Measurements from ENCODE around the gene PPARA.
"Not testable (repeated sequence)": the region's sequence is repeated elsewhere in the genome, so short reads cannot be mapped to it uniquely, and the experiment has no call there.

The PPARA gene

DNA sequence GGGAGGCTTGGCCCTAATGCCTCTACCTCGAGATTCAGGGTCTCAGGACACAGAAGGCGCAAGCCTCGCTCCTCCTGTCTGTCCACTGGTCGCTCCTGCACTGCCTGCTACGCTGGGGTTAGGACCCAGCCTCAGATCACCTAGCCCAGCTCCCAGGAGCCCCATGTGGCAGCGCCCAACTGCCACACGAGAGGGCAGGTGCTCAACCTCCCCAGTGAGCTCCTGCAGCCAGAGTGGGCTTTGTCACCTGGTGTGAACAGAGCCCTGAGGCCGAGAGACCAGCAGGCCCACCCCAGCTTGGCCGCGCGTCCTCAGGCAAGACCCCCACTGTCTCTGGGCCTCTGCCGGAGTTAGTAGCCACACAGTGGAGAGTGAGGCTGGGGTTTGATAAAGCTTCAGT lies 21.7 kb upstream of the PPARA start:
- no peak for DNase-seq

DNA sequence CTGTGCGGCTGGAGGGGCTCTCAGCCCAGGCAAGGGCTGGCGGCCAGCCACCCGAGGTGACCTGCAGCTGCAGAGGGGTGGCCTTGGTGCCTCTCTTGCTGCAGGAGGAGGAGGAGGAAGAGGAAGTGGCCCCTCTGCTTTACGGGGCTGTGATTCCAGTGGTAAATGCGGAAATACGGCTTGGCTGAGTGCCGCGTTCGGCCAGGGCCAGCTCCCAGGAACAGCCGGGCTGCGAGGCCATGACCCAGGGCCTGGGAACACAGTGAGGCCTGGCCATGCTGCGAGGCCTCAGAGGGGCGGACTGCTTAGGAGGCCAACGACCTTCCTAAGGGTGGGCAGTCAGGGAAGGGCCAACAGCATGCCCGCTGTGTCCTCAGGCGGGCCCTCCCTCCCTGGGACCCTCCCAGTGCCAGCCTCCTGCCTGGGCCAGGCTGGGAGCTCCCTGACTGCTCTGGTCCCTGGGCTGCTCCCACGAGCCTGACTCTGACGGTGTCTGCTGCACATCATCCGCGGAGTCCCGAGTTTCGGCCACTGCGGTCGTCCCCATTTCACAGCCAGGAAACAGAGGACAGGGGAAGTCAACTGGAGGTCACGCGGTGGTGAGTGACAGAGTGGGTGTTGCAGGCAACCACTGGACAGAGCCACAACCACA lies 20.8 kb upstream of the PPARA start:
- no peak for DNase-seq

DNA sequence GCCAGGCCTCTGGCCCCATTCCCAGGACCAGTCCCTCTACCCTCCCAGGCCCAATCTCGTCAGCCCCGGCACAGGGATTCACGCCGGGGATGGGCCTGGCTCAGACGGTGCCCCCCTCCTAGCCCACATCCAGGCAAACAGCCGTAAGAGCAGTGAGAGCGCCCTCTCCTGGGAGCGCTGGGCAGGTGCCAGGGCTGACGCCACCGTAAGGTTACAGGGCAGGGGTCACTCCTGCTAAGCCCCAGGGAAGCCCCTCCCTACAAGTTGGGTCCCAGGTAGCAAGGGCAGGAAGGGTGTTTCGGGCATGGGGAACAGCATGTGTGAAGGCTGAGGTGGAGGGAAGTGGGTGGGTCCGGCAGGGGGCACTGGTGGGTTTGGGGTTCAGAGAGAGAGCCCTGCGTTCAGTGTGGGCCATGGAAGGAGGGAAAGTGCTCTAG lies 19.2 kb upstream of the PPARA start:
- no peak for DNase-seq

DNA sequence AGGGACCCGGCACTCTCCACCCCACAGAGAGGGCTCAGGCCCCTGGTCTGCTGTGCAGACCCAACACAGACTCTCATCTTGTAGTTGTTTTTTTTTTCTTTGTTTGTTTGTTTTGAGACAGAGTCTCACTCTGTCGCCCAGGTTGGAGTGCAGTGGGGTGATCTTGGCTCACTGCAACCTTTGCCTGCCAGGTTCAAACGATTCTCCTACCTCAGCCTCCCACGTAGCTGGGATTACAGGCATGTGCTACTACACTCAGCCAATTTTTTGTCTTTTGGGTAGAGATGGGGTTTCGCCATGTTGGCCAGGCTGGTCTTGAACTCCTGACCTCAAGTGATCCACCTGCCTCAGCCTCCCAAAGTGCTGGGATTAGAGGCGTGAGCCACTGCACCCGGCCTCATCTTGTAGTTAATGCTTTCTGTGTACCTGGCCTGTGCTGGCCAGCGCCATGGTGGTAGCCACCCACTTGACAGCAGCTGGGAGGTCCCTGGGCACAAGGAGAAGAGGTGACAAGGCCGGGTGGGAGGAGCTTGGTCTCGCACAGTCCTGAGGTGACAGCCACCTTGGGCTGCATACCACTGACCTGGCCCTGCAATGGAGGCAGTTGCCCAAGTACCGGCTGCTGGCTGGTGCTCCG lies 18.0 kb upstream of the PPARA start:
- DNase-seq: not testable (repeated sequence)

DNA sequence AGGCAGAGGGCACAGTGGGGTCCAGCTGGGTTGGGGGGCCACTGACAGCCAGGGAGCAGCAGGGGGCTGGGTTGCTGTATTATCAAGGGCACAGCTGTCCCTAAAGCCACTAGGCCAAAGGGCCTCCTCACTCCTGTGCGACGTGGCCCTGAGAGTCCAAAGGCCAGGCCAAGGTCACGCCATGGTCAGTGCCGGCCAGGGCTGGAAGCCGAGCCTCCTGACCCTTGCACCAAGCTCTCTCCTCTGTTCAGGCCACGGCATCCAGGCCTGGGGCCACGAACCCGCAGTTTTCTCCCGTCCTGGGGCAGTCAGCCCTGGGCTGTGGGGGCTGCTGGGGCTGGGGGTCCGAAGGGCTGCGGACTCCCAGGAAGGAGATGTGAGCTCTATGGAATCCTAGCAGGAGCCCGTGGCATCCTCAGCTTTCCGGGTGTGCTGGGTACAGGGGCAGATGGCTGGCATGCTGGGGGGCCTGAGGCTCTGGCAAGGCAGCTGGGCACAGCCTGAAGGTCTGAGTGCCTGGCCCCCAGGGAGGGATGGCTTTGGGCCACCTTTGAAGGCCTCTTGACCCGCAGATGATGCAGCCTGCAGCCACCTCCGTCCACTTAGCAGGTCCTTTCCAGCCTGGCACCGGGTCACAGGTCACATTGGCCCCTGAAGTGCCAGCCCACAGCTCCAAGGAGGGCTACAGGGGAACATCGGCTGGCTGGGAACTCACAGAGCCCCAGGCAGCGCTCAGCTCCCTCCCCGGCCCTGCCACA lies 17.3 kb upstream of the PPARA start:
- DNase-seq: no peak

DNA sequence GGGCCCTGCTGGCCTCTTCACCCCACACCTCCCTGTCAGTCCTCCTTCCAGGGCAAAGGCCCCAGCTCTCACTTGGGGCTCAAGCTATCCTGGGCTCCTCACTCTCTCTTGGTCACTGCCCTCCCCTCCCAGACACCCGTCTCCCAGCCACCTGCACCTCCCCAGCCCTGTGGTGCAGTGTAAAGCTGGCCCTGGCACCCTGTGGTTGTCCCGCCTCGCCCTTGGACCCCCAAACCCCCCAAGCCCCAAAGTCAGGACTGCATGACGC lies 16.8 kb upstream of the PPARA start:
- no peak for DNase-seq

DNA sequence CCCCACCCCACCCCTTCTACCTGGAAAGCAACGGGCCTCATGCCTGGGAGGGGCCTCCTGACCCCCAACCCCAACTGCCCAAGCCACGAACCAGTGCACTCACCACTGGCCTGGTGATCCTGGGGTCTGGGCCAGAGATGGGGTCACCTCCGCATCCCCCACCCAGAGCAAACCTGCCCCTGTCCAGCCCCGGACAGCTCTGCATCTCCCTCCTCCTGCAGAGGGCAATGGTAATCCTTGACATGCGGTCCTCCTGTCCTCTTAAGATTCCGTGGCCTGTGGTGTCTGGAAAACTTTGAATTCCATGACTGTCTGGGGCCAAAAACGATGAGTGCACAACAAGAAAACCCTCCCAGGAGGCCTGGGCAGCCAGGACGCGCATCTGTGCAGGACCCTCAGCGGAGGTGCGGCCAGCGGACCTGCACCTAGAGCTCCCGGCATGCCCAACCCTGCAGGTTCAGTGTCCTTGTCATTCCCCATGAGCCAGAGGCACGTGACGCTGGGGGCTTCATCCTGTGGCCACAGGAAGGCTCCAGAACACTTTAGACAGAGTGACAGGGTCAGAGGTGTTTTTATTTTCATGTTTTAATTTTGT lies 16.1 kb upstream of the PPARA start:
- DNase-seq: no peak

DNA sequence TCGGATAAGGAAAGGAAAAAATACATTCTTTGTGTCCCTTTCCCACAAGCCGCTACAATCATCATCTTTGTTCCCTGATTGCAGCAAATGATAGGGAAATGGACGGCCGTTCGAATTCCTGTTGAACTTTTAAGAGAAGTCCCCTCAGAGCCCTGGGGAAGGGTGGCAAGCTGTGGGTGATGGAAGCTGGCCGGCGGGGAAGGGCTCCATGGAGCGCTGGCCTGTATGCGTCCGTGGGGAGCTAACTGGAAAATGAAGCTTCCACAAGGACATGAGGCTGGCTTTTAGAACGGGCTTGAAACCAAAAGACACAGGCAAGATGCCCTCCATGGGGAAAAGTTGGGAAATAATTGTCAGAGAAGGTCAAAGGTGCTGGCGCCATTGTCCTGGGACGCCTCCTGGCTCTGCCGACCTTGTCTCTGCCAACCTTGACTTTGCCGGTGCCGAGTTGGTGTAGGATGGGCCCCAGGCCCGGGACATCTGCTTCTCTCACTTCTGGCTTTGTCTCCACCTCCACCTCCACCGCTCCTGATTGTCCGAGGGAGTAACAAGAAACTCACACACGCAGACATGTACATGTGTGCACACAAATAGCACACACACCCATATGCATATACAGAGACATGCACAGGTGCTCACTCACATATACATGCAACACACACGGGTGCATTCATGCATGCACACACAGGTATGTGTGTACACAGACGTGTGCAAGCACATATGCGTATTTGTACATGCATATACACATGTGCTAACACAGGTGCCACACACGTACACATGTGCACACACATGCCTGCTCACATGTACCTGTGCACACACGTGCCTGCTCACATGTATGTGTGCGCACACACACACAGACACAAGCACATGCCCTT lies 14.5 kb upstream of the PPARA start:
- DNase-seq: no peak

DNA sequence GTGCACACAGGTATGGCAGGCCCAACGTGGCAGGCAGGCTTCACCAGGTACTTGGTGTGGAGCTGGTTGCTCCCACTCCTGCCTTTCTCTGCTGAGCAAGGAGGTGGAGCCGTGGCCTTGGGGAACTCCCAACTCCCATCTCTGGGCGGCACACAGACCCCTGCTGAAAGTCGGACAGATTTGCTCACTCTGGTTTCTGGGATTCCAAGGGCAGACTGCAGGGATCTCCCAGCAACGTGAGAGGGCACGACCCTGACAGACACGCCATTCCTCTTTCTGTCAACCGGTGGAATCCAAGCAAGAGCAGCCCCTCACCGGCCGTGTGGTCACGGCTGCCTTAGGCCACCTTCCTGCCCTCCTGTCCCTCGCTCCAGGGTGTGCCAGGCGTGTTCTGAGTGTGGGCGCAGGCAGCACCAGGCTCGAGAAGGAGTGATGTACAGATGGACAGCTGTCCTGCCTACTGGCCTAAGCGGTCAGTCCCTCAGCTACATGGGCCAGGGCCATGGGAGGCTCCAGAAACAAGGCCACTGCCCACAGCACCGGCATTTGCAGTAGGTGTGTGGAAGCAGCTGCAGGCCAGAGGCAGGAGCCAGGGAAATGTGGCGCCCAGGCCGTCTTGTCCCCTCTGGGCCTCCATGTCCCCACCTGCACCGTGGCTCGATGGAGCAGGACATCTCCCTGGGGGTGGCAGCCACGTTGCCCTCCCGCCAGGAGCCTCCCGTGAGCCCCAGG lies 13.7 kb upstream of the PPARA start:
- no peak for DNase-seq

DNA sequence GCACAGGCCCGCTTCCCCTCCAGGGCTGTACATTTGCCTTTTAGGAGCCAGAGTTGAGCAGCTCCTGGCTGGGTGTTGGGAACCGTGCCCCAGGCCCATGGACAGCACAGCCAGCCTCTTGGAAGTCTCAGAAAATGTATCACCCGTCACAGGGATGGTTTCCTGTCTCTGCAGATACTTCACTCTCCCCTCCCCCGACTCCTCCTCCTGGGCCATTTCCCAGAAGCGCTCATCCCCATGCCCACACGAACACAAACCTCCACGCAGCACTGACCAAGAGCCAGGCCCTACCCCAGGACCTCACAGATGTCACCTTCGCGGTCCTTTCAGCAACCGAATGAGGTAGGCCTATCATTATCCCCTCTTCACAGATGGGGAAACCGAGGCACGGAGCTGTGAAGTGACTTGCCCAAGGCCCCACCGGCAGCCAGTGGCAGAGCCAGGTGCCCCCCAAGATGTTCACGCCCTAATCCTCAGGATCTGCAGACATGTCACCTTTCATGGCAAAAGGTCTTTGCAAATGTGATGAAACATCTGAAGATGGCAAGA lies 13.0 kb upstream of the PPARA start:
- DNase-seq: no peak

DNA sequence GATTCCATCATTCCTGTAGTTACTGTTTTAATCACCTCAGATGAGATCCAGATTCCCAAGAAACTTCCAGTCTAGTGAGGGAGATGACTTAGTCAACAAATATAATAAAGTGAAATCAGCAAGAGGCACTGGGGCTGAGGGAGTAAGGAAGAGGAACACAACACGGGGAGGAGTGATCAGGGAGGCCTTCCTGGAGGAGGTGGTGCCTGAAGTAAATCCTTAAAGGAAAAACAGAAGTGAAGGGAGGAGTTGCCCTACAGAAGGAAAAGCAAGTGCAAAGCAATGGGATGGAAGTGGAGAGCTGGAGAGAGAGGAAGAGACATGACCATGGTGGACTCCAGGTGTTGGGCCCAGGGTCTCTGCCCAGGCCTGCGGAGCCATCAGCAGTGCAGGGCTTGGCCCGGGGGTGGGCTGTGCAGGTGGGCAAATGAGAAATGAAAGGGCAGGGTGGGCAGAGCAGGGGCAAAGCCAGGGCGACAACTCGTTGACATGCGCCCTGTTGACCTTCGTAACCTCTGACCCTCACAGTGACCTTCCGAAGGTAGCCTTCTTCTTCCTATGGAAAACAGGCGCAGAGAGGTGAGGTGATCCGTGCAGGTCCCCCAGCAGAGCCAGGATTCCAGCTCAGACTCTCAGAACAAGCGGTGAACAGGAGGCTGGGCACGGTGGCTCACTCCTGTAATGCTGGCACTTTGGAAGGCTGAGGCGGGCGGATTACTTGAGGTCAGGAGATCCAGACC lies 12.1 kb upstream of the PPARA start:
- no peak for DNase-seq

DNA sequence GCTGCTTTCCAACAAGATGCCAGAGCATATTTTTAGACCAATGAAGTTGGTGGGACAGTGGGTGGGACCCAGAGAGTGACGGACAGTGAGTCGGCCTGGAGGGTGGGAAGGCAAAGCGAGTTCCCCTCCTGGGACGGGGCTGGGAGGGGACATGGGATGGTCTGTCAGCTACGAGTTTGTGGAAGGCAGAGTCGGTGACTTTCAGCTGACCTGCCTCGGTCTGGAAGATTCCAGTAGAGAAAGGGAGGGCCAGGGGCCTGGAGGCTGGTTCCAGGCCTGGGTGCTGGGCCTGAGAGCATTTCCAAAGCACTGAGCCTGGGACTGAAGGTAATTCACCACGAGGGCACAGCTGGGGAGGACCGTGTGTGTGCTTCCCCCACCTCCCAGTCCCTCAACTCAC lies 10.9 kb upstream of the PPARA start:
- DNase-seq: not testable (repeated sequence)

DNA sequence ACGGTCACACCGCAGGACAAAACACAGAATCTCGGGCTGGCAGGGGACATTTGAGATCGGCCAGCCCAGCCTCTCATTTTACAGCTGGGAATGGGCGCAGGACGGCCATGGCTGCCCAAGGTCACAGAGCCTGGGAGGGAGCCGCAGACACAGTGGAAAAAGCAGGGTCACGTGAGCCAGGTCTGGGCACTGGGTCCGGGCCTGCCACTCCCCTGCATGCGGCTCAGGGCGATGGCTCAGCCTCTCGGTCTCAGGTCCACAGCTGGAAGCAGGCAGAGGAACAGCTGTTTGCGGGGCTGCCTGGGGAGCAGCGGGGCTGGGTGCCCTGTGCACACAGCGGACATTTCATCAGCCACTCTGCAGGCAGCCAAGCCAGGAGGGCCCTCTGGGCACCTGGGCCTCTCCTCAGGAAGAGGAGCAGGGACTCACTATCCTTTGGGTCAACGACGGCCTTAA lies 10.4 kb upstream of the PPARA start:
- DNase-seq: no peak

DNA sequence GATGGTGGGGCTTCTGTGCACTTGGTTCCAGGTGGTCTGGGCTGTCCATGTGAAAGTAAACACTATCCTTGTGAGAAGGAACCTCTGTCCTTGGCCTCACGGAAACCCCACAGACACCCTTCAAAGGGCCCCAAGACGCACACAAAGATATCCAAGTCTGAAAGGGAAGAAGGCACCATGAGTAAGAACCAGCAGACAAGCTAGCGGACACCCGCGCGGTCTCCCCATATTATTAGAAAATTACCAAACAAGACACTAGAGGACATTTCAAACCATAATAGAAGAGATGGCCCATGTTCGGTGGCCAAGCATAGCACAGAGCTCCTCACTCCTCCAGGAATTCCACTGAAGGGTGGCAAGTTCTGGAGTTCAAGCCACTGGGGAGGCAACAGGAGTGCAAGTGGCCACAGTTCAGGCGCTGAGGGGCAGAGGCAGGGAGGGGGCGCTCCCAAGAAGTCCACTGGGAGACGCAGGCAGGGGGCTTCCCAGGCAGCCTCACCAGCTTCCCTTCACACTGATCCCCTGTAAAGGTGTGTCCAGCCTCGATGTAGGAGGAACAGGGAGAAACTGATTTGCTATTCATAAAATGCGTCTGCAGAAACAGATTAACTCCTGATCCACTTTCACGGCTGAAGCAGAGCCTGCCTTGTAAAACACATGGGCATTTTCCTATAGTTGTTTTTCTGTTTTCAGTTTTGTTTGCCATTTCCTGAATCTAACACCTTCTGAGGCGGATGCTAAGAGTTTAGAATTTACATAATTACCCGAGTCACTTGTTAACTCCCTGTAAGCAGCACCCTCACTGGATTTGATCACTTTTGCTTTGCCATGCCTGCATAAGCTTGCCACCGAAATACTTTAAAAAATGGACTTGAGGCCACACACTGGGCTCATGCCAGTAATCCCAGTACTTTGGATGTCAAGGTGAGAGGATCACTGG lies 9.1 kb upstream of the PPARA start:
- DNase-seq: no peak

DNA sequence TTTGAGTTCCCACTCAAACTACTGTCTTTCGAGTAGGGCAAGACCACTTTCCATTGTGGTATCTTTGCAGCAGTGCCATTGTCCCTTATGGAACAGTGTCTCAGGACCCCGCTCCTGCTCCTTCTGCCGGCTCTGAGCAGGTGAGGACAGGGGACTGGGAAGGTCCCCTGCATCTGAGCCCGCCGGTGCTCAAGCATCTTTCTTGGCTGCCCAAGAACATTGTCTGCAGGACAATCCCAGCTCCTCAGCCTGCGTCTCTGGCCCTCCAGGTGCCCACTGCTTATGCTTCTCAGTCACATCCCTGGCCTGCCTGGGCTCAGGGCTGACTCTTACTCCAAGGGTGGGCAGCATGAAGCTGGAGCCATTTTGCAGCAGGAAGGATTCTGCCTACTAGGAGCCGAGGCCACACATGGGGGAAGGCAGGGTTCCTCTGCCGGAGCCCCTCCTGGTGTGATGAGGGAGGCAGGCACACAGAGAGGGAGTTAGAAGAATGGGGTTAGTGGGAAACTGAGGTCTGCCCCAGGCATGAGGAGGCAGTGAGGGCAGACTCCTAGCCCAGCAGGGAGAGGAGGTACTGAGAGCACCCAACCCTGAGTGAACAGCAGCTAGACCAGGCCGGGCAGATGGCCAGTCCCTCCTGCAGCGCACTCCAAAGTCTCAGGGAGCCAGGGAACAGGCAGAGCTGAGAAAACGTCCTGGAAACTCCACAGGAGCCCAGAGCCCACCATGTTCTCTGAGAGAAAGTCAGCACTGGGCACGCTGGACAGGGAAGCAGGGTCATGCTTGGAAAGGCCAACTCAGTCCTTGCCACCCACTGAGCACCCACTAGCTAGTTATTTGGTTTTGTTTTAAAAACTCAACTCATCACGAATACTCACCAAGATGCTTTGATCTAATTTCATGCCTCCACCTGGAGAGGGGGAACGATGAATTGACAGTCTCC lies 7.5 kb upstream of the PPARA start:
- DNase-seq: no peak

DNA sequence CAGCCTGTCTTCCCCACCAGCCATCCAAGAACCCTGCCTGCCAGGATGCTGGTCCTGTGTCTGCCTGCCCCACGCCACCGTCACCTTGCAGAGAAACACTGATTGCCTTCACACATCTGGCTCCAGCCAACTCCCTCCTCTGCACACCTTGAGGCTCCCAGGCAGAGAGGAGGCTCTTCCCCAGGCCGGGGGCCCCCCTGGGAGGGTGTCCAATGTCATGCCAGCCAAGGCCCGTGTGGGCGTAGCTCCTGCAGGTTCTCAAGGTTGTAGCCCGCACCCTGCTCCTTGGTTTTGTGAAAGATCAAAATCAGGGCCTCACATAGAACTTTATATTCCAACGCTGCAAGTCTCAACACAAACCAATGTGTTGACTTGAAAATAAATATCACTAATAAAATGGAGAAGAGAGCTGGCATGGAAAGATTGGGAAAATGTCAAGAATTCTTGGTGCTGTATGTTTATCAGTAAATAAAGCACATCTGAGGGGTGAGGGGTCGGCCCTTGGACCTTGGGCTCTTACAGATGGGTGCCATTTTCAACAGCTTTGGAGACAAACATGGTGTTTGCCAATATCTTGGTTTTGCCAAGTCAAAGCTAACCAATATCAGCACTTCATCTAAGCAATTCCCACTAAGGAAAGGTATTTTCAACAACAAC lies 6.7 kb upstream of the PPARA start:
- no peak for DNase-seq

DNA sequence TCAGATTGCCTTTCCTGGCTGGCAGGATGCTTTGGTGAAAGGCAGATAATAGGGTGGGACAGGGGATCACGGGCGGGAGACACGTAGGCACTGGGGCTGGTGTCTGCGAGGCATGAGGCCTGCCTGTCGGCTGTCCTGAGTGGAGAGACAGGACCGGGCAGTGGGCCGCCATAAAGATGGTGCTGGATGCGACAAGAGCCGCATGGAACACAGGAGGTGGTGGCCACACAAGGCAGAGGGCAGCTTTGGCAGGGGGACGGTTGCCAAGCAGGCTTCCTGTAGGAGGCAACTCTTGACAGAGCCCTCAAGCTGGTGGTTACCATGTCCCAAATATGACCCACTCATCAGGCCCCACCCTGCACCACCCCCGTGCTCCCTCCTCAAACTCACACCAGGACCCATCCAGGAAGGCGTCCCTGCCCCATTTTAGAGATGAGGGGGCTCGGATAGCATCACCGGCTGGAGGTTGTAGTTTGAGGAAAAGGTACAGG lies 4.9 kb upstream of the PPARA start:
- no peak for DNase-seq

DNA sequence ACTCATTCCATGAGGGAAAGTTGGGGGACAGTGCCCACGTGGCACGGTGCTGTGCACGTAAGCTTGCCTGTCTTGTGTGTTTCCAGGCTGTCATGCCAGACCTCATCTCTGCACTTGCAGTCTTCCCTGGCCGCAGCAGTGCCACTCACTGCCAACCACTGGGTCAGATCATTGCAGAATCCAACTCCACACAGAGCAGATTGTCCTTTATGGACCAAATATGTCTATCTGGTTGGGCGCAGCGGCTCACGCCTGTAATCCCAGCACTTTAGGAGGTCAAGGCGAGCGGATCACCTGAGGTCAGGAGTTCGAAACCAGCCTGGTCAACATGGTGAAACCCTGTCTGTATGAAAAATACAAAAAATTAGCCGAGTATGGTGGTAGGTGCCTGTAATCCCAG lies 4.4 kb upstream of the PPARA start:
- DNase-seq: no peak
